NCI-H1694 treated with DMSO at 0.1 percent for 48 hours (cell line): ENCODE results near the gene ST14.

Experiments used
- DNase-seq: peaks from one replicate; lab custom pipeline; 2025; lab: John Stamatoyannopoulos, UW

ST14 gene

GRCh38 chr11:130136107-130136506 is 23.5 kb upstream of the ST14 start:
- no peak for DNase-seq

GRCh38 chr11:130137999-130138398 is 21.6 kb upstream of the ST14 start:
- DNase-seq = no peak

GRCh38 chr11:130139401-130139800 is 20.2 kb upstream of the ST14 start:
- DNase-seq = no peak

GRCh38 chr11:130141561-130142341 is 17.8 kb upstream of the ST14 start:
- no peak for DNase-seq

GRCh38 chr11:130144141-130144540 is 15.4 kb upstream of the ST14 start:
- DNase-seq = no peak

GRCh38 chr11:130144861-130145281 is 14.7 kb upstream of the ST14 start:
- DNase-seq = no peak

GRCh38 chr11:130145311-130145812 is 14.2 kb upstream of the ST14 start:
- DNase-seq = no peak

GRCh38 chr11:130145975-130146776 is 13.4 kb upstream of the ST14 start:
- no peak for DNase-seq

- DNase-seq = no peak
Measured at GRCh38 chr11:130146796-130147195, 12.8 kb upstream of the ST14 start.

GRCh38 chr11:130148796-130149326 is 10.7 kb upstream of the ST14 start:
- DNase-seq = no peak

- no peak for DNase-seq
Measured at GRCh38 chr11:130150790-130151189, 8.8 kb upstream of the ST14 start.

- no peak for DNase-seq
Measured at GRCh38 chr11:130151196-130151595, 8.4 kb upstream of the ST14 start.

- DNase-seq = no peak
Measured at GRCh38 chr11:130156108-130157022, 3.2 kb upstream of the ST14 start.

GRCh38 chr11:130157101-130157500 is 2.5 kb upstream of the ST14 start:
- DNase-seq = no peak

GRCh38 chr11:130157840-130158239 is 1.7 kb upstream of the ST14 start:
- no peak for DNase-seq

GRCh38 chr11:130159139-130159538 is 443 bp upstream of the ST14 start:
- DNase-seq = no peak

- DNase-seq = no peak
Measured at GRCh38 chr11:130160498-130161155, 1.0 kb downstream of the ST14 start.

GRCh38 chr11:130161441-130162145 is 2.0 kb downstream of the ST14 start:
- no peak for DNase-seq

GRCh38 chr11:130162733-130163132 is 3.2 kb downstream of the ST14 start:
- DNase-seq = no peak
